ENCODE data around the gene ZNF556.

The ZNF556 gene

DNA sequence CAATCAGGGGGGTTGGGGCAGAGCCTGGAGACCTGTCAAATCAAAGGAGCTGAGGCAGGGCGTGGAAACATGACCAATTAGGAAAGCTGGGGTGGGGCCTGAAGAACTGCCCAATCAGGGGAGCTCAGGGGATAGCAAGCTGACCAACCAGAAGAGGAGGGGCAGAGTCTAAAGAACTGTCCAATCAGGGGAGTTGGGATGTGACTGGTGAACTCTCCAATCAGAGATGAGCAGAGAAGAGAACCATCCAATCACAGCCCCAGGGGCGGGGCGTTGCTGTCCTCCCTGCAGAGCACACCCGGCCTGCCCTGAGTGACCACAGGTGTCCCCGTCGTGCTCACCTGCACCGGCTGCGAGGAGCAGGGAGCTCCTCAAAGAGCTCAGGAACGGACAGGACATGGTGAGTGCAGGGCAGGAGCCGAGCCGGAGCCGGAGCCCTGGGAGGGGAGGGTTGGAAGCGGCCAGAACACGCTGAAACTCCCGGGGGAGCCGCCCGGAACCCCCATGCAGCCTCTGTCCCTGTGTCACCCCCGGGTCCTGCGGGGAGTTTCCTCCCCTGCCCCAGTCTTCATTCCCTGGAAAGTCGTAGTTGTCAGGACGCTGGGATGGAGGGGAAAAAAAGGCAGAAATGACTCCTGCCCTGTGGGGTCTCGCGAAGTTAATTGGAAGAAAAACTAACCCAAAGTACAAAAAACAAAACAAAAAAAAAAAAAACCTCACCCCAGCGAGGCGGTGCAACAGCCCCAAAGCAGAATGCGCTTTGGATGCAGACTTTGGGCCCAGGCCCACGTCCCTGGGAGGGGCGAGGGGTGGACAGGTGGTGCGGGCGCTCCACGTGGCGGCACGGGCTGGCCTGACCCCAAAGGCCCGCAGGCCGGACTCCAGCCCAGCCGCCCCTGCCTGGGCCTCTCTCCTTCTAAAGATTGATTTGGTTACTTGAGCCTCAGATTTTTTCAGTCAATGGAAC lies at the start of gene ZNF556:
Gene ZNF556, plus strand, starts transcription at position 311 of the 967 bp plus-strand sequence. Its CDS starts 87 bp downstream, at position 398.
- no peak for DNase-seq (ENCODE audit: low read depth, low spot score)

DNA sequence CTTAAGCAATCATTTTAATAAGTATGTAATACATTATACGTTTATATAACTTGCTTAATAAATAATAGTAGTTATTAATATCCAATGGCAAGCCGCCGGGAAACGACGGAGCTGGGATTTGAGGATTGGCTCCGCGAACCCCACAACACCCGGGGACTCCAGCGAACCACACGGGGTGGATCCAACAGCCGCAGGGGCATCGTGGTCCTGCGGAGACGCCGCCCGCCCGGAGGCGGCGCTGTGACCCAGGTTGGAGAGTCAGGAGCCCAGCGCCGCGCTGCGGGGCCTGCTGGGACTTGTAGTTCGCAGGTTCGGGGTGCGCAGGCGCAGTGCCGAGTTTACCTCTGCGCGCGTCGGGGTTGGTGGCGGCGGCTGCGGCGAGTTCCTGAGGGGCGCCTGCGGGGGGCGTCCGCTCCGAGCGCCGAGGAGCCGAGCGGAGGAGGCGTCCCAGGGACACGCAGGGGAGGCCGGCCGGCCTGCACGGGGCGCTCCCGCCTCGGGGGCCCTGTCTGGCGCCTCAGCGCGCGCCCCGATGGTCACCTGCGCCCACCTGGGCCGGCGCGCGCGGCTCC lies 47.5 kb upstream of the ZNF556 start, which contains the start of gene ZNF554:
Gene ZNF554, plus strand, starts transcription at position 329 of the 572 bp plus-strand sequence. Its CDS starts 204 bp downstream, at position 533.
- peak; percentile 78 for DNase-seq (ENCODE audit: low read depth, low spot score)

GRCh38 chr19:2820112-2820702 lies 46.9 kb upstream of the ZNF556 start:
- DNase-seq (ENCODE audit: low read depth, low spot score), result no peak

GRCh38 chr19:2822846-2823245 lies 44.3 kb upstream of the ZNF556 start:
- no peak for DNase-seq (ENCODE audit: low read depth, low spot score)

- no peak for DNase-seq (ENCODE audit: low read depth, low spot score)
Observed at GRCh38 chr19:2823646-2824045, 43.5 kb upstream of the ZNF556 start.

DNA sequence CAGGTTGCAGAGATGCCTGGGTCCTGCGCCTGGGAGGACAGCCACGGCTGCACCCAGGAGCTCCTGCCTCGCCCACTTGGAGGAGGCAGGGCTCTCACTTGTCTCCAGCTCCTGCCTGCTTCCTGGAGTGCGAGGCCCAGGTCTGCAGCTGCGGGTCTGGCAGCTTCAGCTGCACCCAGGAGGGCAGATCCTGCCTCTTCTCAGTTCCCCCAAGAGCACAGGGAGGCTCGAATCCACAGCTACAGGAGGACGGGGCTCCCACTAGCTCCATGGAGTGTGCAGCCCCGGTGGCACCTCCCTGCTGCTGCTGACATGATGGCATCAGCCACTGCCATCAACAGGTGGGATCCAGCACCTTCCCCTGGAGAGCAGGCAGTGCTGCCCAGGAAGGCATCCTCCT lies 43.0 kb upstream of the ZNF556 start:
- DNase-seq (ENCODE audit: low read depth, low spot score), result no peak

- no peak for DNase-seq (ENCODE audit: low read depth, low spot score)
Observed at GRCh38 chr19:2827022-2827421, 40.1 kb upstream of the ZNF556 start.

- no peak for DNase-seq (ENCODE audit: low read depth, low spot score)
Observed at GRCh38 chr19:2827840-2828489, 39.2 kb upstream of the ZNF556 start.

GRCh38 chr19:2834294-2834871 lies 32.8 kb upstream of the ZNF556 start:
- no peak for DNase-seq (ENCODE audit: low read depth, low spot score)

GRCh38 chr19:2837430-2837829 lies 29.7 kb upstream of the ZNF556 start:
- DNase-seq (ENCODE audit: low read depth, low spot score), result no peak

GRCh38 chr19:2840794-2841791 lies 26.0 kb upstream of the ZNF556 start, which contains the start of gene ZNF555:
Gene ZNF555 (plus strand): TSS chr19:2841475. CDS start chr19:2841573, 98 bp downstream.
- DNase-seq (ENCODE audit: low read depth, low spot score), result peak; percentile 97

GRCh38 chr19:2841855-2842574 lies 25.1 kb upstream of the ZNF556 start:
- no peak for DNase-seq (ENCODE audit: low read depth, low spot score)

GRCh38 chr19:2845107-2845506 lies 22.0 kb upstream of the ZNF556 start:
- DNase-seq (ENCODE audit: low read depth, low spot score), result no peak

DNA sequence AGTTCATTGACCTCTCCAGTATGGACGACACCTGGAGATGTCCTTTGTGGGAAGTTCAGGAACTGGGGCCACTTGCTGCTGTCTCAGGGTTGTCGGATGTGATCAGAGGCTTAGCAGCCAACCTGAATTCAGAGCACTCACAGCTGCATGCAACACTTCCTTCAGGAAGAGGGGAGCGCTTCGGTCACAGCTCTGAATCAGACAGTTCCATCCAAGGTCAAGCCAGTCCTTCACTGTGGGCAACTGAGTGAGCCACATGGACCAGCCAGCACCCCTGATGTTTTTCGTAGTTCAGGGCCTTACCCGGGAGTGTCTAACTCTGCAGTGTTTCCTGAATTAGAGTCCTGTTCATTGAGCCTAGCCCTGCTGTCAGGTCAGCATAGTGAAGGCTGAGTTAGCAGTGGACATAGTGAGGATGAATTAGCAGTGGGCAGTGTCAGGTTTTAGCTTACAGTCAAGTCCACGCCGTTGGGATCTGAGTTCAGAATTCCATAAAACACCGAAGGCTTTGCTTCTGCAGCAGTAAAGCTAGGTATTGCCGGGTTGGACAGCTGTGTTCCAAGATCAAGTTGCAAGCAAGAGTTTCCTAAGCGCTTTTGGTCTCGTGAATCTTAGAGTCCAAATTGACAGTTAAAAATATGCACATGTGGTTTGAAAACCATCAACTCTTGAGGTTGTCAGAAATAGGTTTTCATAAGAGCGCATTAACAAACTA lies 20.8 kb upstream of the ZNF556 start:
- no peak for DNase-seq (ENCODE audit: low read depth, low spot score)

DNA sequence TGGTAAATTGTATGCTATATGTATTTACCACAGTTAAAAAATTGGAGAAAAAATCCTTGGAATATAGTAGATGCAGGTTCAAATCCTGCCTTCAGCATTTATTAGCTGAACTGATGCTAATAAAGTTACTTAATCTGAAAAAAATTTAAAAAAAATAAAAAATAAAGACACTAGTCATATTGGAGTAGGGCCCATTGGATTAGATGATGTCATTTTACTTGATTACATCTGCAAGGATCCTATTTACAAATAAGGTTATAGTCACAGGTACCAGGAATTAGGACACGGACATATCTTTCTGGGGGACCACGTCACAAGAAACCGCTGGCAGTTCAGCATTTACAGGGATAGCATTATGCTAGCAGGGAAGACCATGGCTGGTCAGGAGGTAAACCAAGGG lies 19.6 kb upstream of the ZNF556 start:
- no peak for DNase-seq (ENCODE audit: low read depth, low spot score)

GRCh38 chr19:2848616-2849015 lies 18.5 kb upstream of the ZNF556 start:
- no peak for DNase-seq (ENCODE audit: low read depth, low spot score)

DNA sequence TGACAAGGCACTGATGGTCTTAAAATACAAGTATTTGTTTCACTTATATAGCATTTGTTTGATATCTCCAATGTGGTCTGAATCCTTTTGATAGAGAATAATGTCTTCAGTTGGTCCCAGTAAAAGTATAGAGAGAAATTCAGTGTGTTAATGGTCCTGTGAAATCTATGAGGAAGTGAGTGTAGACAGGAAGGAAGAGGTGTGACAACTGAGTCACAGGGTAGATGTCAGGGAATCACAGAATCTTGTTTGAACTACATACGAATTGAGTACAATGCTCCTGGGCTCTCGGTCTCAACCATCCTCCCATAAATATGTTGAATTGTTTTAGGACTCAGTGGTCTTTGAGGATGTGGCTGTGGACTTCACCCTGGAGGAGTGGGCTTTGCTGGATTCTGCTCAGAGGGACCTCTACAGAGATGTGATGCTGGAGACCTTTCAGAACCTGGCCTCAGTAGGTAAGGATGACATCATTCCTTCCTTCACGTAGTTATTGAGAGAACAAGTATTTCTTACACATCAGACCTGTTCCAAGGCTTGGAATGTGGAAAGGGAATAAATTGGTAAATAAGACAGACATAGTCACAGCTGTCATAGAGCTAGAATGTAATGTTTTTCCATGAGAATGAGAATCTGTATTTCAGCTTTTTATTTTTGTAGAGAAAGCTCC lies 16.7 kb upstream of the ZNF556 start:
- DNase-seq (ENCODE audit: low read depth, low spot score), result no peak

- no peak for DNase-seq (ENCODE audit: low read depth, low spot score)
Observed at GRCh38 chr19:2852598-2852997, 14.5 kb upstream of the ZNF556 start.
